GM19455 (cell line): ENCODE results near the gene THUMPD3.

Experiments used
- ATAC-seq: cut with Tn5 transposase; IDR thresholded peaks from one replicate; pipeline ENCODE4 v1.9.1; 2021; ENCODE audit not compliant: unreplicated experiment

The THUMPD3 gene

DNA sequence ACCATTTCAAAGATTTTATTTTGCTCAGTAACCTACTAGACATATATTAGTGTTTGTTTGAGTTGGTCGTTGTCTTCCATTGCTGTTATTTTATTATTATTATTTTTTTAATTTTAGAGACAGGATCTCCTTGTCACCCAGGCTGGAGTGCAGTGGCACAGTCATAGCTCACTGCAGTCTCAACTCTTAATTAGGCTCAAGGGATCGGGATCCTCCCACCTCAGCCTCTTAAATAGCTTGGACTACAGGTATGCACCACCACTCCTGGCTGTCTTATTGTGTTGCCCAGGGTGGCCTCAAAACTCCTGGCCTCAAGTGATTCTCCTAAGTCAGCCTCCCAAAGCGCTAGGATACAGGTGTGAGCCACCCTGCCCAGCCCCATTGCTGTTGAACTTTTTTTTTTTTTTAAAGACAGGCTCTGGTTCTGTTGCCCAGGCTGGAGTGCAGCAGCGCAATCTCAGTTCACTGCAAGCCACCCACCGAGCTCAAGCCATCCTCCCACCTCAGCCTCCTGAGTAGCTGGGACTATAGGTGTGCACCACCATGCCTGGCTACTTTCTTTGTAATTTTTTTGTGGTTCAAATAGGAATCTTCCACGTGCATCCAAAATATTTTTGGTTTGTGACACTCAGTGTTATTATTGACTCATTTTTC is 52.8 kb downstream of the THUMPD3 start:
- ATAC-seq = no peak

DNA sequence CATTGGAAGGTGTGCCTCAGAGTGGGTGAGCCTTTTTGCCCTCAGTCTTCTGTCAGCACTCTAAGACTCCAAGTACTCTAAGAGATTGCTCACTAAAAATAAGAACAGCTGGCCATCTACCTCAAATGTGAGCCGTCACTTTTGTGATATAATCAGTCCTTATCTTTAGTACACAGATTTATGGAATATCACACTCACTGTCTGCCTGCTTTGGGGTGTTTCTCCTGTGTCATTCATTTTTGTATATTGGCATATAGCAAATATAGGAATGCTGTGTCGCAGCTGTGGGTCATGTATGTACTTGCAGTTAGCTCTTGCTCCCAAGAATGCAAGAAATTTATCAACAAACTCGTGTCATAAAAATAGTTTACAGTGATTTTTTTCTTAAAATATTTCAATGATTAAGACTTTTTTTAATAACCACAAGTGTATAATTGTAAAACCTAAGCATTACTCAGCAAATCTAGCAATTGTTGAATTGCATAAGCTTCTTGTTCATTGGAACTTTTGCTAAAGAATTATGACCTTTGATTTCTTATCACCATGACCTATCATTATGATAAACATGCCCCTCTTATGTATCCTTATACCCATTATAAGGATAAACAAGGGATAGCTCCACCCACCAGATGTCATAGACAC is 53.4 kb downstream of the THUMPD3 start:
- ATAC-seq = no peak

GRCh38 chr3:9420850-9421549 is 58.1 kb downstream of the THUMPD3 start:
- ATAC-seq = no peak

DNA sequence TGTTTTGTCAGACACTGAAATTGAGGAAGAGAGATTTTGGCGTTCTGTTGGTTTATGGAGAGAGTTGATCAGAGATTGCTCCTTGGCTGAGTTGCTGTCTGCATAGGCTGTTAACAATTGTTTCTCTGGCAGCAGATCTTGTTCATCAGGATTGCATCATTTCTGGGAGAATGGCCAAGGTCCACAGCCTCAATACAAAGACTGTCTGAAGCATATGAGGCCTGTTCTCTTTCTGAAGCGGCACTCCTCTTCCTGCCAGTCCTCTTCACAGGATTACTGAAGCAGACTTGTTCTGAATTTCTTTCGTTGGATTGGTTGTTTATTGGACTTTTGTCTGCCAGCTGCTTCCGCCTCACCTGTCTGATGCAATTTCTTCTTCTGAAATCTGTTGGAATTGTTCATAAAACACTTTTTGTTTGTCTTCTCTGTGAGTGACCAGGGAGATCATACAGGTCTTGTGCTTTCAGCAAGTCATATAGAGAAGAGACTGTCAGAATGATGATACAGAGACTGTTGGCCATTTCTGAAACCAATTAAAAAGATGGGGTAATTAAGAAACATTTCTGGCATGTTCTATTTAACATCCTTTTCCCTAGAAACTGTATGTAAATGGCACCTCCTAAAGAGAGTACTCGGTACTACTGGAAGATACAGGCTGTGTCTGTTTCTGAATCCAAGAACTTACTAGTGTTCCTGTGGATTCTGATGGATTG is 60.0 kb downstream of the THUMPD3 start:
- ATAC-seq = no peak

GRCh38 chr3:9428411-9428810 is 65.6 kb downstream of the THUMPD3 start:
- no peak for ATAC-seq

- ATAC-seq = no peak
Observed at GRCh38 chr3:9430733-9431132, 67.9 kb downstream of the THUMPD3 start.

DNA sequence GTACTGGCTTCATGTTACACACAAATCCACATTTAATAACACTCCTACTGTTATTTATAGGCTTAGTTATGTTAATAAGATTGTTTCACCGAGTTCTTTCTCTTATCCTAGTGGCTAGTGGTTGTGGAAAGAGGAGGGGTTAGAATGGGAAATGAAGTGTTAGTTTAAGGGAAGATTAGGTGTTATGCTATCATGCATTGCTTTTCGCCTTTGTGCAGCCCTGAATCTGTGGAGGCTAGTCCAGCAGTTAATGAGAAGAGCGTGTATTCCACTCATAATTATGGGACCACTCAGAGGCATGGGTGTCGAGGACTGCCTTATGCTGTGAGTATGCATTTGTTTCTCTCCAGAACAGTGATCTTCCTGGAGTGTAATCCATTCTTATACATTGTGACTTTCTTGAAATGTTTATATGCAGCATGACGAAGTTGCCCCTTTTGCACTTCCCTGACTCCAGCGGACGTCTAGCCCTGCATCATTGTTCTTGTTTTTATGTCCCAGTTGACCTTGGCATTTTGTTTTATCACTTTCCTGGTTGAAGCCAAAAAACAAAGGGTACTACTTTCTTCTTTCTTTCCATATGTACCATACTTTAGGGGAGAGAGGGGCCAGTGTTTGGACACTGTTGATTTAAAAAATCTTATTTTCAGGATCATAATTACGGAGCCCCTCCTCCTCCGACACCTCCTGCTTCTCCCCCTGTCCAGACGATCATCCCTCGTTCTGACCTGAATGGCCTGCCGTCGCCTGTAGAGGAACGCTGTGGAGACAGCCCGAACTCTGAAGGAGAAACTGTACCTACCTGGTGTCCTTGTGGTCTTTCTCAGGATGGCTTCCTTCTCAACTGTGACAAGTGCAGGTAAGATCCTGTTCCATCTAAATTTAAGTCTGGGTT is 71.0 kb downstream of the THUMPD3 start:
- no peak for ATAC-seq

DNA sequence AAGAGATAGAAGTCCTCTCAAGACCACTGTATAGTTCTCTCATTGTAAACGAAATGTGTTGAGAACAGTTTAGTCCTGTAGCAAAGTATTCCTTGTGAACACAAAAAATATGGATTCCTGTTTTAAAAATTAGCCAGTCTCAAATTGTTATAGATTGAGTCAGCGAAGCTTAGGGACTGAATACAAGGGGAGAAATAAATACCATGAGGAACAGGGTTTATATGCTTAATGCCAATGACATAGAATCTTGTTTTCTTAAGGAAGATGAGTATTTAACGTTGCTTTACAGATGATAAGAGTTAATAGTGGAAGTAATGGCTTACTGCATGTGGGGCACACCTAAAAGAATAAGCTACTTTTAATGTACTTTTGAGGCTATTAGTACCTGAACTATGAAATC is 72.5 kb downstream of the THUMPD3 start:
- no peak for ATAC-seq
